Lower leg skin (tissue), 4 donors: ENCODE data around the gene NCOA3. TPM values are rescaled to one million over a fixed set of nuclear protein-coding genes. Genes with fewer than 3 reads are reported as not detected.
A peak's percentile ranks its signal among the peaks of the same experiment; 100 is the strongest.

Experiments
- DNase-seq, 2 donors: peaks; one replicate each; pipeline ENCODE4 v3.0.0-alpha.2; 2019; ENCODE audit warnings: low spot score in 2 of 2
- H3K4me3 ChIP-seq: fragments of 200-600 bp; sonication (generic); 2 replicates; pipeline ENCODE4 v1.5.1; 2017; ENCODE audit warnings: mild to moderate bottlenecking, low read depth; ENCODE audit not compliant: poor library complexity, severe bottlenecking
- CTCF ChIP-seq, 3 donors: fragments of 450-650 bp; IDR thresholded peaks; one replicate each; pipeline ENCODE4 v1.5.1; 2016; ENCODE audit warnings: antibody characterized with exemption in 3 of 3, mild to moderate bottlenecking in 3 of 3, moderate library complexity in 2 of 3
- POLR2A ChIP-seq, 2 donors: fragments of 450-650 bp; IDR thresholded peaks; one replicate each; pipeline ENCODE4 v1.6.1; 2016 to 2017; ENCODE audit warnings: antibody characterized with exemption in 2 of 2, mild to moderate bottlenecking in 1 of 2, moderate library complexity in 1 of 2
- WGBS, 2 donors: methylation state at CpG; one replicate each; pipeline ENCODE4 v1.1.5; 2018; 5-methylcytosine and 5-hydroxymethylcytosine counted together
- intact Hi-C: fragments of 100-400 bp; cut with DNase I; formaldehyde crosslinking; loops from one replicate; pipeline ENCODE4 v1.15.0; 2023; ENCODE audit warnings: low total_unique reads
- total RNA-seq, 4 donors: library from RNA; depleted of rRNA; stranded (reverse); fragments of >200 nt; gene quantifications; one replicate each; pipeline ENCODE4 v1.1.0, GENCODE V29; 2016

Gene NCOA3
- total RNA-seq, 4 donors from 2014 or later = 43.6 to 55.0 (median 49.5) TPM

DNA sequence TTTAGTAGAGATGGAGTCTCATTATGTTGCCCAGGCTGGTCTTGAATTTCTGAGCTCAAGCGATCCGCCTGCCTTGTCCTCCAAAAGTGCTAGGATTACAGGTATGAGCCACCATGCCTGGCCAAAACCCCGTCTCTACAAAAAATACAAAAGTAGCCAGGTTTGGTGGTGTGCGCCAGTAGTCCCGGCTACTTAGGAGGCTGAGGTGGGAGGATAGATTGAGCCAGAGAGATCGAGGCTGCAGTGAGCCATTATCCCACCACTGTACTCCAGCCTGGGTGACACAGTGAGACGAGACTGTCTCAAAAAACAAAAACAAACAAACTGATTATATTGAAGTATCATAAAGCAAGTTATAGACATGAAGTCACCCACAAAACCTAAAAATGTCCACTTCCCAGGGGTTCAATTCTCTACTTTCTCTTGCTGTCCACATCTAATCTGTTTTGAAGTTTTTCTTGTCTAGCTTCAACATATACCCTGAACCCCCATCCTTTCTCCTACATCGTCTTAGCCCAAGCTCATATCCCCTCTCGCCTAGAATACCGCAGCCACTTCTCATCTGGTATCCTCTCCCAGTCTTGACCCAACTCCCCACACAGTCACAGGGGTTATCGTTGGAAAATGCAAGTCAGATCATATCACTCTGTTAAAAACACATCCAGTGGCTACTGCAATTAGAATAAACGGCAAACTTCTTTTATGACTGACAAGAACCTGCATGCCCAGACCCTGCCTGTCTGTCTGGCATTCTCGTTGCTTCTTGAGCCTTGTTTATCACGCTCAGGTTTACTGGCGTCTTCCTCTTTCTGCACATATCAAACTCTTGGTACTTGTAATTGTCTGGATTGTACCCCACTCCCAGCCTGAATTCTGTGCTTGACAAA lies 20.1 kb upstream of the NCOA3 start:
- no peak for DNase-seq
- no peak for TF ChIP-seq POLR2A (IDR thresholded peaks at IDR 0.05)
- no peak for TF ChIP-seq CTCF (IDR thresholded peaks at IDR 0.05)
- H3K4me3 ChIP-seq = no peak overlapping the region
- intact Hi-C loops = no loop called here
- WGBS, 2 donors = 54 to 63% methylated on average over 15 of the region's 15 CpGs

DNA sequence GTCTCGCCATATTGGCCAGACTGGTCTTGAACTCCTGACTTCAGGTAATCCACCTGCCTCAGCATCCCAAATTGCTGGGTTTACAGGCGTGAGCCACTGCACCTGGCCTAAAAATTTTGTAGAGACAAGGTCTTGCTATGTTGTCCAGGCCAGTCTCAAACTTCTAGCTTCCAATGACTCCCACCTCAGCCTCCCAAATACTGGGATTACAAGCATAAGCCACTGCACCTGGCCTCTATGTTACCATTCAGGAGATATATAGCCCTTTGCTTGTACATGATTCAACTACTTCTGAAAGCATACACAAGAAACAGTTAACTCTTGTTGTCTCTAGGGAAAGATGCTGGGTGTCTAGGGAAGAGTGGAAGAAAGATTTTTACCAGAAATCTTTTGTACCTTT lies 19.0 kb upstream of the NCOA3 start:
- no peak for DNase-seq

GRCh38 chr20:47484303-47484702 lies 17.4 kb upstream of the NCOA3 start:
- TF ChIP-seq POLR2A (IDR thresholded peaks at IDR 0.05) = no peak
- TF ChIP-seq CTCF (IDR thresholded peaks at IDR 0.05) = no peak
- DNase-seq = no peak
- intact Hi-C loops = no loop called here
- 70 to 81% methylated on average over 5 of the region's 5 CpGs for WGBS, 2 donors
- H3K4me3 ChIP-seq = no peak overlapping the region

More for the DNA sequence above, 19.0 kb upstream of the NCOA3 start:
- TF ChIP-seq POLR2A (IDR thresholded peaks at IDR 0.05) = no peak
- TF ChIP-seq CTCF (IDR thresholded peaks at IDR 0.05) = no peak
- intact Hi-C loops = no loop called here
- H3K4me3 ChIP-seq = no peak overlapping the region
- WGBS, 2 donors = 89 to 100% methylated on average over 2 of the region's 2 CpGs

DNA sequence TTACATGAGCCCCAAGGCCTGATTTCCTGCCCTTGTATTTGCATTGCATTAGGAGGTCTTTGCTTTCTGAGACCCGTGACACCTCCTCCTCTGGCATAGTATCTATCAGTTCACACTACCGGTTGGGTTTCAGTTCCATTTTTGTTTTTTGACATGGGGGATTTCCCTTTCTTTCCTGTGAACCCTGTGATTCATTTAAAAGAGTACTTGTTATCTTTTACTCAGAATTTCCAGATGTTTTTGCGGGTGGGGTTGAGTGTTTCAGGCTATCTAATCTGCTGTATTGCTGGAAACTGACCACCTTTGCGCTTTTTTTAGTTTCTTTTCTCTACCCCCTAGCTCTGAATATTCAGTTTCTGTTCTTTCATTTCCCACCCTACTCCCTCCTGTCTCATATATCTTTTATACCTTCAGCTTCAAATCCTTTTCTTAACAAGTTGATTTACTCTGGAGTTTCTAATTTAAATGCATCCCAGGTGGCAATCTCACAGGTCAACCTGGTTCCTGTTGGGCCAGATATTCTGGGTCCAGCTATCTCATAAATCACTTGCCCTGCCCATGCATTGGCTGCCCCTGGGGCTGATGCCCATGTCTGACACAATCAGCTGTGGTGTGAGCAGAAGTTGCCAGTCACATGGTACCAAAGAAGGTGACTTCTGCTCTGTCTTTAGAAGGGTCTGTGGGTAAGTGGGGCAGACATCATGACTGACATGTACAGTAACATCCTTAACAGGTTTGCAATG lies 14.3 kb upstream of the NCOA3 start:
- WGBS, 2 donors = 32 to 33% methylated on average over 4 of the region's 4 CpGs
- TF ChIP-seq POLR2A (IDR thresholded peaks at IDR 0.05) (no peak), CTCF (IDR thresholded peaks at IDR 0.05) (no peak)
- intact Hi-C loops = no loop called here
- no peak overlapping the region for H3K4me3 ChIP-seq
- no peak for DNase-seq

- no peak for TF ChIP-seq POLR2A (IDR thresholded peaks at IDR 0.05)
- 84 to 85% methylated on average over 8 of the region's 8 CpGs for WGBS, 2 donors
- H3K4me3 ChIP-seq = no peak overlapping the region
- intact Hi-C loops = no loop called here
- DNase-seq = peak in 1 of 2 donors; percentile 33
Measured at GRCh38 chr20:47489448-47489872, 12.2 kb upstream of the NCOA3 start.

GRCh38 chr20:47490795-47491194 lies 10.9 kb upstream of the NCOA3 start:
- intact Hi-C loops = no loop called here
- 83 to 98% methylated on average over 2 of the region's 2 CpGs for WGBS, 2 donors
- no peak overlapping the region for H3K4me3 ChIP-seq
- TF ChIP-seq CTCF (IDR thresholded peaks at IDR 0.05) (no peak), POLR2A (IDR thresholded peaks at IDR 0.05) (no peak)
- DNase-seq = no peak
